Stimulated activated CD8-positive, alpha-beta memory T cell treated with anti-CD3 and anti-CD28 coated beads, Interleukin-12 subunit alpha, Interleukin-12 subunit beta, amount 100 ng/mL, for 4 hours (primary cell): ENCODE results near the gene TTC13.
"Not testable (repeated sequence)": the region's sequence is repeated elsewhere in the genome, so short reads cannot be mapped to it uniquely, and the experiment has no call there.

Experiments
- DNase-seq: peaks from one replicate; pipeline ENCODE4 v3.0.0-alpha.2; 2020; ENCODE audit warnings: low read depth

Gene TTC13, protein sequence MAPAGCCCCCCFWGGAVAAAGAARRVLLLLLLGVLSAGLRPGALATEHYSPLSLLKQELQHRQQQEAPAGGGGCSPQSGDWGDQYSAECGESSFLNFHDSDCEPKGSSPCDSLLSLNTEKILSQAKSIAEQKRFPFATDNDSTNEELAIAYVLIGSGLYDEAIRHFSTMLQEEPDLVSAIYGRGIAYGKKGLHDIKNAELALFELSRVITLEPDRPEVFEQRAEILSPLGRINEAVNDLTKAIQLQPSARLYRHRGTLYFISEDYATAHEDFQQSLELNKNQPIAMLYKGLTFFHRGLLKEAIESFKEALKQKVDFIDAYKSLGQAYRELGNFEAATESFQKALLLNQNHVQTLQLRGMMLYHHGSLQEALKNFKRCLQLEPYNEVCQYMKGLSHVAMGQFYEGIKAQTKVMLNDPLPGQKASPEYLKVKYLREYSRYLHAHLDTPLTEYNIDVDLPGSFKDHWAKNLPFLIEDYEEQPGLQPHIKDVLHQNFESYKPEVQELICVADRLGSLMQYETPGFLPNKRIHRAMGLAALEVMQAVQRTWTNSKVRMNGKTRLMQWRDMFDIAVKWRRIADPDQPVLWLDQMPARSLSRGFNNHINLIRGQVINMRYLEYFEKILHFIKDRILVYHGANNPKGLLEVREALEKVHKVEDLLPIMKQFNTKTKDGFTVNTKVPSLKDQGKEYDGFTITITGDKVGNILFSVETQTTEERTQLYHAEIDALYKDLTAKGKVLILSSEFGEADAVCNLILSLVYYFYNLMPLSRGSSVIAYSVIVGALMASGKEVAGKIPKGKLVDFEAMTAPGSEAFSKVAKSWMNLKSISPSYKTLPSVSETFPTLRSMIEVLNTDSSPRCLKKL

GRCh38 chr1:230978491-230979388, at the start of gene TTC13, which contains the start of gene ARV1:
TTC13 (minus strand) TSS chr1:230978861; CDS start chr1:230978830, 31 bp downstream.
ARV1 (plus strand) TSS chr1:230979094; CDS start chr1:230979106, 12 bp downstream.
- peak; percentile 93 for DNase-seq

GRCh38 chr1:231027971-231028370, 49.3 kb upstream of the TTC13 start:
- no peak for DNase-seq

- DNase-seq: no peak
Measured at GRCh38 chr1:231027136-231027925, 48.7 kb upstream of the TTC13 start.

- DNase-seq: no peak
Measured at GRCh38 chr1:231026576-231026975, 47.9 kb upstream of the TTC13 start.

DNA sequence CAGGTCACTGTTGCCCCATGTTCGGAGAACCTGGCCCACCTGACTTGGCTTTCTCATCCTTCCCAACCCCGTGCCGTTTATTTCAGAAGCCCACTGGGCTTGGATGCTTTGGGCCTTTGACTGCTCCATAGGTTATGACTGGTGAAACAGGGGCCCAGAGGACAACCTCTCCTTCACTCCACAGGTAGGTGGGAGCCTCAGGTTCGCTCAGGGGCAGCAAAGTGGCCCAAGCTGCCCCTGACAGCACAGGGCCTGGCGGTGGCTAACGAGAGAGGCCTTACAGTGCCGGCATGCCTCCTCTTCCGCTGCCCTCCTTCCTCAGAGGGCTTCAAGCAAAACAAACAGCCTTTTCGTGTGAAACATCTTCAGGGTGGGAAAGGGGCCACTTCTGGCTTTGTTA, 44.5 kb upstream of the TTC13 start:
- no peak for DNase-seq

DNA sequence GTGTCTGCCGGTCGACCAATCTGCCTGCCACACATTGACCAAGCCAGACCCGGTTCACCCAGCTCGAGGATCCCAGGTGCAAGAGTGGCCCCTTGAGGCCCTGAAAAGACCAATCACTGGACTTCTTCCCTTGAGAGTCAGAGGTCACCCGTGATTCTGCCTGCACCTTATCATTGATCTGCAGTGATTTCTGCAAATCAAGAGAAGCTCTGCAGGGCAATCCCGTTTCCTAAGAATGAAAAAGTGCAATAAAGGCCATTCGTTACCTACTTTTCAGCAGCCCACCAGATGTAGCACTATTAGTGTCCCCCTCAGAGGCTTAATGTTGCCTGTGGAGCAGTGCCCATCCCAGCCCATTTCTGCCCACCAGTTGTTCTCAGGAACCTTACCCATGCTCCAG, 43.9 kb upstream of the TTC13 start:
- not testable (repeated sequence) for DNase-seq

GRCh38 chr1:231021540-231022031, 42.9 kb upstream of the TTC13 start:
- no peak for DNase-seq

- no peak for DNase-seq
Measured at GRCh38 chr1:231020816-231021215, 42.2 kb upstream of the TTC13 start.

DNA sequence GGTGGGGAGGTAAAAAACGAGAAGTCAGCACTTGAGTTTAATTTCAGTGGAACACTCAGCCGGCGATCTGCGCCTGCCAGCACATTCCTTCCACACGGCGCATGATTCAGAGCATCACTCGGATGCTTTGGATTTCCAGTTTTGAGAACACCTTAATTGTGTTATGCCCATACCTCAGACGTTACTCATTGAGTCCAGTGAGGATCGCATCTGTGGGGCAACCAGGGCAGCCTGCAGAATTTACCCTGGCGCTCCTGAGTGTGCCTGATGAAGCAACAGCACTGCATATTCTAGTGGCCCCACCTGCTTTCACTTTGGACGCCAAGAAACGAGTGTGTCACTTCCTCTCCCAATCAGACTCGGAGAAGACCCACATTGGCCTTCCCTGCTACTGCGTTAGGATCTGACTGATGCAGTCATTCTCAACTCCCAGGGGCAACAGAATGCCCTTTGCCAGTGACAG, 41.5 kb upstream of the TTC13 start:
- DNase-seq: no peak

DNA sequence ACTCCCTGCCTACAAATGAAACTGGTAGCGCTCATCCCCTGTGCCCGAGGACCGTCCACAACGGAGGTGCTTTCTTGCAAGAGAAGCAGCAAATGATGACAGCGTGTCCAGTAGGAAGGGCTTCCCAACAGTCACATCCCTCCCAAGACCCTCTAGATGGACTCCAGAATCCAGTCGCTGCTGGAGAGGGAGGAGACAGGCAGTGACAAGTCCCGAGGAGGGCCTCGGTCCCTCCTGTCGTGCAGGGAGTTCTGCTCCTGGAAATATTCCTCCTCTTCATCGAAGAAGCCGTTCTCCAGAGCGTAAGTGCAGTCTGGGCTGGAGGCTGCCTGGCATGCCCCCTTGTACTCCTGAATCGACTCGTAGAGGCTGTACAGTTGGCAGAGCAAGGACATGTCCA, 41.0 kb upstream of the TTC13 start:
- no peak for DNase-seq

GRCh38 chr1:231016966-231017365, 38.3 kb upstream of the TTC13 start:
- DNase-seq: no peak

- DNase-seq: no peak
Measured at GRCh38 chr1:231016234-231016633, 37.6 kb upstream of the TTC13 start.

GRCh38 chr1:231013391-231014015, 34.8 kb upstream of the TTC13 start:
- DNase-seq: no peak

- DNase-seq: no peak
Measured at GRCh38 chr1:231011963-231012362, 33.3 kb upstream of the TTC13 start.

DNA sequence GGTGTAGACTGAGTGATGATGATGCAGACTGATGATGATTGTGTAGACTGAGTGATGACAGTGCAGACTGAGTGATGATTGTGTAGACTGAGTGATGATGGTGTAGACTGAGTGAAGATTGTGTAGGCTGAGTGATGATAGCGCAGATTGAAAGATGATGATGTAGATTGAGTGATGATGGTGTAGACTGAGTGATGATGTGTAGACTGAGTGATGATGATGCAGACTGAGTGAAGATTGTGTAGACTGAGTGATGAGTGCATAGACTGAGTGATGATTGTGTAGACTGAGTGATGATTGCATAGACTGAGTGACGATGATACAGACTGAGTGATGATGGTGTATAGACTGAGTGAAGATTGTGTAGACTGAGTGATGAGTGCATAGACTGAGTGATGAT, 32.7 kb upstream of the TTC13 start:
- no peak for DNase-seq

GRCh38 chr1:231007535-231007934, 28.9 kb upstream of the TTC13 start:
- not testable (repeated sequence) for DNase-seq

GRCh38 chr1:231001892-231002291, 23.2 kb upstream of the TTC13 start:
- no peak for DNase-seq

- DNase-seq: no peak
Measured at GRCh38 chr1:231000639-231001038, 22.0 kb upstream of the TTC13 start.

- DNase-seq: no peak
Measured at GRCh38 chr1:231000201-231000600, 21.5 kb upstream of the TTC13 start.

DNA sequence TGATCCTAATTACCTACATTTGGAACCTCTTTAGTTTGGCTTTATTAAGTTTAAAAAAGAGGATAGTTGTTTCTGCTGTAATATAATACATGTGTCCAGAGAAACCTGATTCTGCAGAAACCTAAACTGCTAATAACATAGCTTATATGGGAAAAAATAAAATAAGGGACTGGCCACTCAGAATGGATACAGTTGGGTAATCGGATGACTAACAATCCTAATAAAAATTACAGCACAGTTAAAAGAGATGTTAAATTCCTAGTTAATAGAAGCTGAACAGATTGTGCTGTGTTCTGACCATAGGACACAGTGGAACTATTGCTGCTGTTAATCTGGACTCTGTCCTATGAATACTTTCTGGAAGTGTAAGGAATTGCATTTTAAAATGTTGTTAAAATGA, 16.2 kb upstream of the TTC13 start:
- no peak for DNase-seq
